Ovary (tissue), 3 donors: ENCODE measurements around the gene GRIK4.

Experiments
- CTCF ChIP-seq, 3 donors: fragments of 450-650 bp in 2 of 3; fragments of 200-600 bp in 1 of 3; IDR thresholded peaks; one replicate each; pipeline versions ENCODE4 v1.5.1 to v1.8.0; 2016 to 2022; ENCODE audit warnings: antibody characterized with exemption in 3 of 3, mild to moderate bottlenecking in 1 of 3
- EP300 ChIP-seq: sonication (generic); formaldehyde crosslinking; IDR thresholded peaks from one replicate; pipeline ENCODE4 v1.6.1; 2017; ENCODE audit warnings: antibody characterized with exemption
- POLR2A ChIP-seq: fragments of 450-650 bp; IDR thresholded peaks from one replicate; pipeline ENCODE4 v1.6.1; 2017; ENCODE audit warnings: antibody characterized with exemption, mild to moderate bottlenecking, moderate library complexity
- donor health status: DM: no; HTN: no; CAD: no.

- TF ChIP-seq CTCF (IDR thresholded peaks at IDR 0.05) (no peak), POLR2A (no peak), EP300 (no peak)
Measured at GRCh38 chr11:120964857-120965256, 453.3 kb downstream of the GRIK4 start.
